ENCODE results near the gene TAF11L11. TPM values are rescaled to one million over a fixed set of nuclear protein-coding genes. Genes with fewer than 3 reads are reported as not detected.
"Not testable (repeated sequence)": the region's sequence is repeated elsewhere in the genome, so short reads cannot be mapped to it uniquely, and the experiment has no call there.

TAF11L11 gene
- total RNA-seq, 2 experiments from 2014 or later = not detected

DNA sequence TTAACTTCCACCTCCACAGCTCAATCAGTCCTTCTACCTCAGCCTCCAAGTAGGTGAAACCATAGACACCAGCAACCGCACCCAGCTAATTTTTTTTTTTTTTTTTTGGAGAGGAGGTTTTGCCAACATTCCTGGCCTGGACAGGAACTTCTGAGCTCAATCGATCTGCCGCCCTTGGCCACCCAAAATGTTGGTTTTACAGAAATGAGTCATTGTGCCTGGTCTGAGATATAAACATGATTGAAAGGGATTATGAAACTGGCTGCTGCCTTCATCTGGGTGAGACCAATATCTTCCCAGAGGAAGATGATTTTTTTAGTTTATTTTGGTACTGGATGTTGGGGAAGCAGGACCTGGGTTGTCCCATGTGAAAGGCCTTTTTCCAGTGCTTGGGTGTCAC, 15.4 kb downstream of the TAF11L11 start:
- Histone ChIP-seq H3K36me3 (ENCODE audit: insufficient read depth, low read length) (no peaks in the 10 kb centered on the region), H3K27ac (ENCODE audit: low read depth in 1 of 2, low read length in 2 of 2) (no peak overlapping the region), H3K4me3 (ENCODE audit: low read length) (no peak overlapping the region), H3K4me1 (ENCODE audit: insufficient read depth, low read length) (no peaks in the 10 kb centered on the region), H3K9me3 (ENCODE audit: control insufficient read depth in 1 of 2, insufficient read depth in 1 of 2, low read length in 2 of 2) (peaks cover 0 to 20% of the 10 kb centered on the region in 2 experiments), H3K27me3 (ENCODE audit: control insufficient read depth in 1 of 2, insufficient read depth in 2 of 2, low read length in 2 of 2) (no peaks in the 10 kb centered on the region)
- ChIA-PET CTCF (no interaction called here), POLR2A (no interaction called here)
- DNase-seq = no peak
- intact Hi-C loops (cut with DNase I, micrococcal nuclease) = no loop called here
- Mint-ChIP-seq H3K27me3 (no peaks in the 10 kb centered on the region), H3K9me3 (no peaks in the 10 kb centered on the region), H3K4me3 (no peak overlapping the region), H3K27ac (no peak overlapping the region), H3K36me3 (ENCODE audit: low read depth) (no peaks in the 10 kb centered on the region), H3K4me1 (ENCODE audit: low read depth) (no peaks in the 10 kb centered on the region)
- TF ChIP-seq, protein P1, sequence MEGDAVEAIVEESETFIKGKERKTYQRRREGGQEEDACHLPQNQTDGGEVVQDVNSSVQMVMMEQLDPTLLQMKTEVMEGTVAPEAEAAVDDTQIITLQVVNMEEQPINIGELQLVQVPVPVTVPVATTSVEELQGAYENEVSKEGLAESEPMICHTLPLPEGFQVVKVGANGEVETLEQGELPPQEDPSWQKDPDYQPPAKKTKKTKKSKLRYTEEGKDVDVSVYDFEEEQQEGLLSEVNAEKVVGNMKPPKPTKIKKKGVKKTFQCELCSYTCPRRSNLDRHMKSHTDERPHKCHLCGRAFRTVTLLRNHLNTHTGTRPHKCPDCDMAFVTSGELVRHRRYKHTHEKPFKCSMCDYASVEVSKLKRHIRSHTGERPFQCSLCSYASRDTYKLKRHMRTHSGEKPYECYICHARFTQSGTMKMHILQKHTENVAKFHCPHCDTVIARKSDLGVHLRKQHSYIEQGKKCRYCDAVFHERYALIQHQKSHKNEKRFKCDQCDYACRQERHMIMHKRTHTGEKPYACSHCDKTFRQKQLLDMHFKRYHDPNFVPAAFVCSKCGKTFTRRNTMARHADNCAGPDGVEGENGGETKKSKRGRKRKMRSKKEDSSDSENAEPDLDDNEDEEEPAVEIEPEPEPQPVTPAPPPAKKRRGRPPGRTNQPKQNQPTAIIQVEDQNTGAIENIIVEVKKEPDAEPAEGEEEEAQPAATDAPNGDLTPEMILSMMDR (IDR thresholded peaks at IDR 0.05) = no peak
- ATAC-seq (ENCODE audit: poor library complexity) = no peak

DNA sequence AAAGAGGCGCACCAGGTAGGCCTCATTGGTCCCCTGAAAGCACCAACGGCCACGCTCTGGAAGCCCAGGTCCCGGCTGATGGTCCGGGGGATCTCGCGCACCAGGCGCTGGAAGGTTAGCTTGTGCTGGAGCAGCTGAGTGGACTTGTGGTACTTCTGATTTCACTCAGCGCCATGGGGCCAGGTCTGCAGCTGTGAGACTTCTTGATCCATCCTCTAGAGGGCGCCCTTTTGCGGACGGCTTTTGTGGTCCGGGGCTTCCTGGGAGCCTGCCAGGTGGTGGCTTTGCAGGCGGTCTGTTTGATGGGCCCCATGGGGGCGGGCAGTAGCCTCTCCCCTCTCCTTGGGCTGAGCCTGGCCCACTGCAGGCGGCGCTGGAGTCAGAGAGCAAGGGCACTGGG, 16.6 kb downstream of the TAF11L11 start:
- H3K36me3 Mint-ChIP-seq (ENCODE audit: low read depth) = no peaks in the 10 kb centered on the region
- Histone ChIP-seq H3K27me3 (ENCODE audit: control insufficient read depth in 1 of 2, insufficient read depth in 2 of 2, low read length in 2 of 2) (no peaks in the 10 kb centered on the region), H3K4me1 (ENCODE audit: insufficient read depth, low read length) (no peaks in the 10 kb centered on the region), H3K4me3 (ENCODE audit: low read length) (no peak overlapping the region), H3K36me3 (ENCODE audit: insufficient read depth, low read length) (no peaks in the 10 kb centered on the region), H3K9me3 (ENCODE audit: control insufficient read depth in 1 of 2, insufficient read depth in 1 of 2, low read length in 2 of 2) (peaks cover 0 to 14% of the 10 kb centered on the region in 2 experiments), H3K27ac (ENCODE audit: low read depth in 1 of 2, low read length in 2 of 2) (no peak overlapping the region)
- CTCF ChIA-PET = no interaction called here
- POLR2A ChIA-PET = no interaction called here
- DNase-seq (no peak), ATAC-seq (ENCODE audit: poor library complexity) (no peak)
- H3K27ac Mint-ChIP-seq = no peak overlapping the region
- H3K27me3 Mint-ChIP-seq = no peaks in the 10 kb centered on the region
- no peaks in the 10 kb centered on the region for H3K4me1 Mint-ChIP-seq (ENCODE audit: low read depth)
- intact Hi-C loops (cut with DNase I, micrococcal nuclease) = no loop called here
- no peaks in the 10 kb centered on the region for H3K9me3 Mint-ChIP-seq
- no peak overlapping the region for H3K4me3 Mint-ChIP-seq
- TF ChIP-seq, protein P1 (IDR thresholded peaks at IDR 0.05) = no peak

DNA sequence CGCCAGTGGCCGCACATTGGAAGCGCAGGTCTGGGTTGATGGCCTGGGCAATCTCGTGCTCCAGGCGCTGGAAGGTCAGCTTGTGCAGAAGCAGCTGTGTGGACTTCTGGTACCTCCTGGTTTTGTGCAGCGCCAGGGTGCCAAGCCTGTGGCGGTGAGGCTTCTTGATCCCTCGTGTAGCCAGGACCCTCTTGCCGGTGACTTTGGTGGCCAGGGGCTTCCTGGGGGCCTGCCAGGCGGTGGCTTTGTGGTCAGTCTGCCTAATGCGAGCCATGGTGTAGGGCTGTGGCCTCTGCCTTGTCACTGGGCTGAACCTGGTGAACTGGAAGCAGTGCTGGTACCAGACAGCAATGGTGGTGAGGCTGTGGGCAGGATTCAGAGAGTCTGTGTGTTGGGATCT, 21.7 kb downstream of the TAF11L11 start:
- Histone ChIP-seq H3K4me3 (ENCODE audit: low read length) (no peak overlapping the region), H3K27me3 (ENCODE audit: control insufficient read depth in 1 of 2, insufficient read depth in 2 of 2, low read length in 2 of 2) (no peaks in the 10 kb centered on the region), H3K4me1 (ENCODE audit: insufficient read depth, low read length) (no peaks in the 10 kb centered on the region), H3K9me3 (ENCODE audit: control insufficient read depth in 1 of 2, insufficient read depth in 1 of 2, low read length in 2 of 2) (peaks cover 0 to 16% of the 10 kb centered on the region in 2 experiments), H3K27ac (ENCODE audit: low read depth in 1 of 2, low read length in 2 of 2) (no peak overlapping the region), H3K36me3 (ENCODE audit: insufficient read depth, low read length) (no peaks in the 10 kb centered on the region)
- H3K27ac Mint-ChIP-seq = no peak overlapping the region
- H3K4me1 Mint-ChIP-seq (ENCODE audit: low read depth) = no peaks in the 10 kb centered on the region
- ATAC-seq (ENCODE audit: poor library complexity) (no peak), DNase-seq (no peak)
- ChIA-PET CTCF (no interaction called here), POLR2A (no interaction called here)
- intact Hi-C loops (cut with DNase I, micrococcal nuclease) = no loop called here
- no peaks in the 10 kb centered on the region for H3K36me3 Mint-ChIP-seq (ENCODE audit: low read depth)
- TF ChIP-seq, protein P1 (IDR thresholded peaks at IDR 0.05) = no peak
- no peak overlapping the region for H3K4me3 Mint-ChIP-seq
- no peaks in the 10 kb centered on the region for H3K9me3 Mint-ChIP-seq
- no peaks in the 10 kb centered on the region for H3K27me3 Mint-ChIP-seq

DNA sequence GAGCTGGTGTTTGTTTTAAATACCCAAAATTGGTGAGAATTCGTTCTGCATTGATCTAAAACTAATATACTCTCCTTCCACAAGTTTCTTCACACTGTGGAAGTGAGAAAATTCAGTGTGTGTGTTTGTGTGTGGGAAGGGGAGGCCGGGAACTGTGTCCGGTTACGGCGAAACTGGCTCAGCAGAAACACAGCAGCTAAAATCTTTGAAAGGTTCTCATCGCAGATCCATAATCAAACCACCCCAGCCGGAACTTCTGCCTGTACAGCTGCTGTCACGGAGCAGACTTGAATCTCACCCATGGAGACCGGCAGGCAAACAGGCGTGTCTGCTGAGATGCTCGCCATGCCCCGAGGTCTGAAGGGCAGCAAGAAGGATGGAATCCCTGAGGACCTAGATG, 27.8 kb downstream of the TAF11L11 start, which contains the start of gene TAF11L13:
TSS of gene TAF11L13 (plus strand) at position 301 of the 400 bp plus-strand sequence.
- H3K9me3 ChIP-seq (ENCODE audit: control insufficient read depth in 1 of 2, insufficient read depth in 1 of 2, low read length in 2 of 2); H3K27ac Mint-ChIP-seq; H3K27ac ChIP-seq (ENCODE audit: low read depth in 1 of 2, low read length in 2 of 2); DNase-seq; CTCF ChIA-PET; H3K9me3 Mint-ChIP-seq; ATAC-seq (ENCODE audit: poor library complexity); H3K4me1 Mint-ChIP-seq (ENCODE audit: low read depth); intact Hi-C loops (cut with DNase I, micrococcal nuclease); H3K27me3 ChIP-seq (ENCODE audit: control insufficient read depth in 1 of 2, insufficient read depth in 2 of 2, low read length in 2 of 2); H3K27me3 Mint-ChIP-seq; H3K36me3 ChIP-seq (ENCODE audit: insufficient read depth, low read length); H3K36me3 Mint-ChIP-seq (ENCODE audit: low read depth); H3K4me3 ChIP-seq (ENCODE audit: low read length); H3K4me1 ChIP-seq (ENCODE audit: insufficient read depth, low read length); POLR2A ChIA-PET; H3K4me3 Mint-ChIP-seq: not testable (repeated sequence)

Measured in CD4-positive, alpha-beta T cell (primary cell).